ENCODE measurements around the gene SHFL. TPM values are rescaled to one million over a fixed set of nuclear protein-coding genes. Genes with fewer than 3 reads are reported as not detected.

The SHFL gene
- 6.2 to 7.9 TPM (median 7.4 TPM) in 5 replicates for total RNA-seq (2022; extraction: Qiagen RNA extraction)

GRCh38 chr19:10085641-10086590 is at the start of gene SHFL:
Gene SHFL (plus strand): TSS chr19:10086317. CDS start chr19:10086428, 111 bp downstream.

DNA sequence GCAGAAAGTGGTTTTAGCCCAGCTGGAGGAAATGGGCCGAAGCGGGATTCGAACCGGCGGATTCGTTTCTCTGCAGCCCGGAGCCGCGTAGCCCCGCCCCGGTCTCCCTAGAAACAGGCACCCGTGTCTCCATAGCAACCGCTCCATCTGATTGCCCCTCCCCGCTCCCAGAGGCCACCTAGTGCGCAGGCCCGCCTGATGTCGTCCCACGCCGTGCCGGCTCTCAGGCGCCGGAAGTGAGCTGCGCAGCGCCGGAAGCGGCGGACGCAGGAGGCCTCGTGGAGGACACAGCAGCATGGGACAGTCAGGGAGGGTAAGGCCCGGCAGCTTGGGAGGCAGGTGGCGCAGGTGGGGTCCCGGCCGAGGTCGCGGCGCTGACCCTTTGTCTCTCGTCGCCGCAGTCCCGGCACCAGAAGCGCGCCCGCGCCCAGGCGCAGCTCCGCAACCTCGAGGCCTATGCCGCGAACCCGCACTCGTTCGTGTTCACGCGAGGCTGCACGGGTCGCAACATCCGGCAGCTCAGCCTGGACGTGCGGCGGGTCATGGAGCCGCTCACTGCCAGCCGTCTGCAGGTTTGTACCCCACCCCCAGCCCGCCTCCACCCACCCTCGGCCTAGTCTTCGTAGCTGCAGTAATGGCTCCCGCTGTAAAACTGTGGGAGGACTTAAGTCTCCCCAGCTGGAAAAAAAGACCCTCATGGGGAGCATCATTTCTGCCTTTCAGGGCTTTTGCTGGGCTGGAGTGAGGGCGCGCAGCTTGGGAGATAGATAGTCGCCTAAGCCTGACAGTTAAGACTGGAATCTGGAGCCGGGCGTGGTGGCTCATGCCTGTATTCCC is 20.2 kb downstream of the SHFL start, which contains the start of gene PPAN:
Gene PPAN, plus strand, starts transcription at position 263 of the 837 bp plus-strand sequence. Its CDS starts 33 bp downstream, at position 296.

GRCh38 chr19:10111405-10111811 is 25.3 kb downstream of the SHFL start, which contains the start of gene P2RY11:
Gene P2RY11 (plus strand): TSS chr19:10111693. CDS start chr19:10111722, 29 bp downstream.

Other genes with a start within 250 kb of the SHFL start
- gene OLFM2, start 149.8 kb upstream of the SHFL start, total RNA-seq (2022; extraction: Qiagen RNA extraction), result 9.9 to 11.6 TPM (median 10.7 TPM) in 5 replicates
- 2.7 to 4.3 TPM (median 3.0 TPM) in 5 replicates for gene COL5A3, start 75.8 kb upstream of the SHFL start, total RNA-seq (2022; extraction: Qiagen RNA extraction)
- gene RDH8, start 72.8 kb upstream of the SHFL start, total RNA-seq (2022; extraction: Qiagen RNA extraction), result 0.09 to 0.44 TPM (median 0.21 TPM) in 5 replicates
- 0.05 to 0.08 TPM in 2 of 5 replicates, not detected in the others for gene ANGPTL6, start 16.4 kb downstream of the SHFL start, total RNA-seq (2022; extraction: Qiagen RNA extraction)
- gene PPAN, start 20.0 kb downstream of the SHFL start, total RNA-seq (2022; extraction: Qiagen RNA extraction), result 43.8 to 56.2 TPM (median 51.7 TPM) in 5 replicates
- 4.7 to 11.2 TPM (median 7.9 TPM) in 5 replicates for gene P2RY11, start 25.4 kb downstream of the SHFL start, total RNA-seq (2022; extraction: Qiagen RNA extraction)
- 155 to 177 TPM (median 159 TPM) in 5 replicates for gene EIF3G, start 33.6 kb downstream of the SHFL start, total RNA-seq (2022; extraction: Qiagen RNA extraction)
- 53.4 to 60.4 TPM (median 58.5 TPM) in 5 replicates for gene DNMT1, start 108.6 kb downstream of the SHFL start, total RNA-seq (2022; extraction: Qiagen RNA extraction)
- 0.68 to 1.1 TPM (median 0.73 TPM) in 5 replicates for gene S1PR2, start 145.0 kb downstream of the SHFL start, total RNA-seq (2022; extraction: Qiagen RNA extraction)
- 54.1 to 77.3 TPM (median 72.5 TPM) in 5 replicates for gene MRPL4, start 165.9 kb downstream of the SHFL start, total RNA-seq (2022; extraction: Qiagen RNA extraction)
- 2.5 to 4.4 TPM (median 4.3 TPM) in 5 replicates for gene ICAM1, start 184.8 kb downstream of the SHFL start, total RNA-seq (2022; extraction: Qiagen RNA extraction)
- 0.08 to 0.09 TPM in 2 of 5 replicates, not detected in the others for gene ICAM4, start 200.6 kb downstream of the SHFL start, total RNA-seq (2022; extraction: Qiagen RNA extraction)
- gene ICAM5, start 203.6 kb downstream of the SHFL start, total RNA-seq (2022; extraction: Qiagen RNA extraction), result 0.25 to 0.78 TPM (median 0.72 TPM) in 5 replicates
- 0.66 to 2.8 TPM (median 2.3 TPM) in 5 replicates for gene ZGLP1, start 223.5 kb downstream of the SHFL start, total RNA-seq (2022; extraction: Qiagen RNA extraction)
- 23.3 to 35.3 TPM (median 32.5 TPM) in 5 replicates for gene FDX2, start 229.7 kb downstream of the SHFL start, total RNA-seq (2022; extraction: Qiagen RNA extraction)
- gene RAVER1, start 247.2 kb downstream of the SHFL start, total RNA-seq (2022; extraction: Qiagen RNA extraction), result 24.6 to 28.7 TPM (median 27.8 TPM) in 5 replicates